SK-N-SH (cell line): ENCODE data around the gene UBE2D1. TPM values are rescaled to one million over a fixed set of nuclear protein-coding genes. Genes with fewer than 3 reads are reported as not detected.

Experiments used
- CTCF ChIA-PET: fragments of 300-600, 350-600 bp; formaldehyde crosslinking; extraction: SDS; loops from one replicate; lab custom pipeline; 2021; lab: Yijun Ruan, JAX
- POLR2A ChIA-PET: fragments of 350-600 bp; sonication (Branson Sonifier 250); formaldehyde crosslinking; extraction: SDS; loops from one replicate; lab custom pipeline; 2020; ENCODE audit warnings: antibody characterized with exemption, inconsistent platforms; lab: Yijun Ruan, JAX
- DNase-seq: peaks from one replicate; pipeline ENCODE4 v3.0.0; 2012
- H2AFZ ChIP-seq: fragments of 200-600 bp; sonication (generic); 2 replicates; pipeline ENCODE4 v1.8.1; 2016; ENCODE audit warnings: antibody characterized with exemption, mild to moderate bottlenecking, low read depth
- H3F3A ChIP-seq: fragments of 200-600 bp; sonication (generic); replicated peaks from 2 replicates; pipeline ENCODE3; 2016; ENCODE audit warnings: antibody characterized with exemption, mild to moderate bottlenecking; ENCODE audit not compliant: insufficient read depth
- H3K27ac ChIP-seq, 2 experiments: fragments of 200-500 bp in 1 of 2; fragments of 200-600 bp in 1 of 2; sonication (Bioruptor generic) in 1 of 2; sonication (generic), shearing (Covaris generic) in 1 of 2; 2 replicates each; pipeline versions ENCODE4 v1.5.1 to v1.6.1; 2014 to 2016; ENCODE audit warnings: low read depth in 2 of 2, inconsistent platforms in 1 of 2, low read length in 1 of 2, mild to moderate bottlenecking in 1 of 2, mixed read lengths in 1 of 2
- H3K27me3 ChIP-seq: fragments of 200-600 bp; sonication (generic), shearing (Covaris generic); 2 replicates; pipeline ENCODE4 v1.6.1; 2016; ENCODE audit warnings: mixed run types; ENCODE audit not compliant: insufficient read depth
- H3K36me3 ChIP-seq, 2 experiments: fragments of 200-500 bp in 1 of 2; fragments of 200-600 bp in 1 of 2; sonication (Bioruptor generic) in 1 of 2; sonication (generic) in 1 of 2; replicated peaks in 1 of 2; 2 replicates each; pipeline versions ENCODE3 to v1.5.1; 2014 to 2016; ENCODE audit warnings: low read length in 1 of 2, mild to moderate bottlenecking in 1 of 2; ENCODE audit not compliant: insufficient read depth in 2 of 2, control insufficient read depth in 1 of 2
- H3K4me1 ChIP-seq, 2 experiments: fragments of 200-500 bp in 1 of 2; fragments of 200-600 bp in 1 of 2; sonication (Bioruptor generic) in 1 of 2; sonication (generic), shearing (Covaris generic) in 1 of 2; 2 replicates each; pipeline versions ENCODE4 v1.5.1 to v1.6.1; 2014 to 2016; ENCODE audit warnings: low read depth in 1 of 2, low read length in 1 of 2, mixed run types in 1 of 2; ENCODE audit not compliant: insufficient read depth in 2 of 2, control insufficient read depth in 1 of 2
- H3K4me2 ChIP-seq: fragments of 200-600 bp; sonication (generic), shearing (Covaris generic); 2 replicates; pipeline ENCODE4 v1.6.1; 2017; ENCODE audit warnings: mixed run types
- H3K4me3 ChIP-seq, 2 experiments: fragments of 200-500 bp in 1 of 2; fragments of 200-600 bp in 1 of 2; sonication (Bioruptor generic) in 1 of 2; sonication (generic), shearing (Covaris generic) in 1 of 2; 2 replicates each; pipeline versions ENCODE4 v1.5.1 to v1.8.1; 2014 to 2016; ENCODE audit warnings: low read depth in 2 of 2, inconsistent platforms in 1 of 2, low read length in 1 of 2, mild to moderate bottlenecking in 1 of 2, mixed read lengths in 1 of 2, moderate library complexity in 1 of 2
- H3K79me2 ChIP-seq: fragments of 200-600 bp; sonication (generic); 2 replicates; pipeline ENCODE4 v1.8.1; 2017; ENCODE audit warnings: mild to moderate bottlenecking; ENCODE audit not compliant: insufficient read depth
- H3K9ac ChIP-seq: fragments of 200-600 bp; sonication (generic); 2 replicates; pipeline ENCODE4 v1.6.1; 2017; ENCODE audit warnings: mixed run types
- H3K9me2 ChIP-seq: fragments of 200-600 bp; sonication (generic); 2 replicates; pipeline ENCODE4 v1.6.1; 2017; ENCODE audit warnings: mixed run types
- H3K9me3 ChIP-seq: fragments of 200-600 bp; sonication (generic); 2 replicates; pipeline ENCODE4 v1.6.1; 2017; ENCODE audit warnings: mixed run types, mild to moderate bottlenecking, moderate library complexity
- H4K20me1 ChIP-seq: fragments of 200-600 bp; sonication (generic); 2 replicates; pipeline ENCODE4 v1.6.1; 2017; ENCODE audit warnings: mild to moderate bottlenecking, mixed run types; ENCODE audit not compliant: insufficient read depth
- CHD2 ChIP-seq: fragments of 150-350 bp; IDR thresholded peaks from 2 replicates; pipeline ENCODE4 v1.6.1; 2018; ENCODE audit warnings: low read length; ENCODE audit not compliant: partially characterized antibody
- ELF1 ChIP-seq: IDR thresholded peaks from 2 replicates; pipeline ENCODE4 v1.4.0; 2012
- EZH2phosphoT487 ChIP-seq: fragments of 200-600 bp; sonication (generic); IDR thresholded peaks from 2 replicates; pipeline ENCODE4 v1.6.1; 2017; ENCODE audit warnings: low read depth, mixed run types, mild to moderate bottlenecking, antibody characterized with exemption, moderate library complexity, borderline replicate concordance
- FOSL2 ChIP-seq: IDR thresholded peaks from 2 replicates; pipeline ENCODE4 v1.4.0; 2012; ENCODE audit warnings: low read depth, mild to moderate bottlenecking, moderate library complexity, borderline replicate concordance
- GATA2 ChIP-seq: sonication (generic); formaldehyde crosslinking; IDR thresholded peaks from 2 replicates; pipeline ENCODE4 v1.5.0; 2020; ENCODE audit warnings: mild to moderate bottlenecking, missing genetic modification reagents
- MXI1 ChIP-seq: IDR thresholded peaks from 2 replicates; pipeline ENCODE4 v1.6.1; 2012; ENCODE audit warnings: mild to moderate bottlenecking, low read depth, low read length, improper control_type of control experiment
- NFIC ChIP-seq: IDR thresholded peaks from 2 replicates; pipeline ENCODE4 v1.4.0; 2012; ENCODE audit warnings: borderline replicate concordance
- NRF1 ChIP-seq: IDR thresholded peaks from 2 replicates; pipeline ENCODE4 v1.6.1; 2012; ENCODE audit warnings: low read depth, mild to moderate bottlenecking, low read length
- POLR2AphosphoS5 ChIP-seq: IDR thresholded peaks from 2 replicates; pipeline ENCODE4 v1.6.1; 2012; ENCODE audit warnings: low read depth, low read length
- RCOR1 ChIP-seq: fragments of 150-350 bp; IDR thresholded peaks from 2 replicates; pipeline ENCODE4 v1.6.1; 2017; ENCODE audit warnings: antibody characterized with exemption, low read length
- RFX5 ChIP-seq: IDR thresholded peaks from 2 replicates; pipeline ENCODE4 v1.6.1; 2012; ENCODE audit warnings: mild to moderate bottlenecking, improper control_type of control experiment, low read length
- RXRA ChIP-seq: IDR thresholded peaks from 2 replicates; pipeline ENCODE4 v1.4.0; 2012; ENCODE audit warnings: low read depth, mild to moderate bottlenecking, borderline replicate concordance
- SIN3A ChIP-seq: IDR thresholded peaks from 2 replicates; pipeline ENCODE4 v1.6.1; 2012; ENCODE audit warnings: low read depth, mild to moderate bottlenecking, low read length, moderate library complexity, borderline replicate concordance
- TAF1 ChIP-seq: IDR thresholded peaks from 2 replicates; pipeline ENCODE4 v1.6.1; 2012; ENCODE audit warnings: low read depth, mild to moderate bottlenecking, low read length, moderate library complexity, borderline replicate concordance
- YY1 ChIP-seq: IDR thresholded peaks from 2 replicates; pipeline ENCODE4 v1.4.0; 2012; ENCODE audit warnings: low read depth, mild to moderate bottlenecking
- WGBS: methylation state at CpG from one replicate; pipeline ENCODE4 v1.1.6; 2017; ENCODE audit warnings: low lambda C conversion rate; 5-methylcytosine and 5-hydroxymethylcytosine counted together
- polyA plus RNA-seq, 3 experiments: library from polyadenylated mRNA; depleted of rRNA; stranded (reverse); fragments of >200 nt; gene quantifications; 2 replicates each; pipeline ENCODE4 v1.2.3, GENCODE V29; 2012
- TF ChIP-seq, protein P1 (sequence below): IDR thresholded peaks from 2 replicates; pipeline ENCODE4 v1.6.1; 2012; ENCODE audit warnings: mild to moderate bottlenecking, low read depth, low read length, moderate library complexity
- TF ChIP-seq, protein P2 (sequence below): fragments of 150-350 bp; IDR thresholded peaks from 2 replicates; pipeline ENCODE4 v1.6.1; 2016; ENCODE audit warnings: mild to moderate bottlenecking, low read depth, low read length
- TF ChIP-seq, protein P3 (sequence below): IDR thresholded peaks from 2 replicates; pipeline ENCODE4; 2012
- TF ChIP-seq, protein P4 (sequence below): IDR thresholded peaks from 2 replicates; pipeline ENCODE4 v1.4.0; 2012; ENCODE audit warnings: low read depth, borderline replicate concordance
- TF ChIP-seq, protein P5 (sequence below): fragments of 200-600 bp; sonication (generic); IDR thresholded peaks from 2 replicates; pipeline ENCODE4 v1.6.1; 2017; ENCODE audit warnings: antibody characterized with exemption, mild to moderate bottlenecking, moderate library complexity

Gene UBE2D1
- polyA plus RNA-seq, 1 of the 3 experiments (the other 2 are of a cell fraction): 8.7 TPM

DNA sequence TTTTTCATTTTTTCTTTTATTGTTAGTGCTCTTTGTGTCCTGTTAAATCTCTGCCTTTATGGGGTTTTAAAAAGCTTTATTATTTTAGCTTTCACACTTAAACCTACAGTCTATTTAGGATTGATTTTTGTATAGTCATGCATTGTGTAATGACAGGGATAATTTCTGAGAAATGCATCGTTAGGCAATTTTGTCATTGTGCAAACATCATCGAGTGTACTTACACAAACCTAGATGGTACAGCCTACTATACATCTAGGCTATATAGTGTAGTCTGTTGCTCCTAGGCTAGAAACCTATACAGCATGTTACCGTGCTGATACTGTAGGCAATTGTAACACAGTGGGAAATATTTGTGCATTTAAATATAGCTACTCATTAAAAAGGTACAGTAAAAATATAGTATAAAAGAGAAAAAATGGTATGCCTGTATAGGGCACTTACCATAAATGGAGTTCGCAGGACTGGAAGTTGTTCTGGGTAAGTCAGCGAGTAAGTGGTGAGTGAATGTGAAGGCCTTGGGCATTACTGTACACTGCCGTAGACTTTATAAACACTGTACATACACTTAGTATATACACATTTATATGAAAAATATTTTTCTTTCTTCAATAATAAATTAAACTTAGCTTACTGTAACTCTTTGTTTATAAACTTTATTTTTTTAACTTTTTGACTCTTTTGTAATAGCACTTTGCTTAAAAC is 16.0 kb downstream of the UBE2D1 start:
- POLR2A ChIA-PET: no interaction called here
- WGBS: 92% methylated on average over 6 of the region's 6 CpGs
- Histone ChIP-seq H3K9me2 (no peaks in the 10 kb centered on the region), H3K36me3 (no peaks in the 10 kb centered on the region), H3K27me3 (no peaks in the 10 kb centered on the region), H3K9me3 (no peaks in the 10 kb centered on the region), H3K9ac (no peak overlapping the region), H3K4me3 (no peak overlapping the region), H4K20me1 (peaks cover 11% of the 10 kb centered on the region; the same call in 1 of the 2 replicates), H3F3A (no peaks in the 10 kb centered on the region), H2AFZ (no peak overlapping the region), H3K4me2 (no peak overlapping the region), H3K27ac (no peak overlapping the region), H3K79me2 (peaks cover 62% of the 10 kb centered on the region), H3K4me1 (peaks cover 2 to 8% of the 10 kb centered on the region in 2 experiments; a peak in 3 of 4 replicates)
- no peak for DNase-seq
- CTCF ChIA-PET: interaction anchor here (0.8 to 1.5 kb wide), 3 partner anchors 16 to 180 kb away, joined by 3 read pairs; partner anchors contain the start of gene UBE2D1
- TF ChIP-seq, protein P1, sequence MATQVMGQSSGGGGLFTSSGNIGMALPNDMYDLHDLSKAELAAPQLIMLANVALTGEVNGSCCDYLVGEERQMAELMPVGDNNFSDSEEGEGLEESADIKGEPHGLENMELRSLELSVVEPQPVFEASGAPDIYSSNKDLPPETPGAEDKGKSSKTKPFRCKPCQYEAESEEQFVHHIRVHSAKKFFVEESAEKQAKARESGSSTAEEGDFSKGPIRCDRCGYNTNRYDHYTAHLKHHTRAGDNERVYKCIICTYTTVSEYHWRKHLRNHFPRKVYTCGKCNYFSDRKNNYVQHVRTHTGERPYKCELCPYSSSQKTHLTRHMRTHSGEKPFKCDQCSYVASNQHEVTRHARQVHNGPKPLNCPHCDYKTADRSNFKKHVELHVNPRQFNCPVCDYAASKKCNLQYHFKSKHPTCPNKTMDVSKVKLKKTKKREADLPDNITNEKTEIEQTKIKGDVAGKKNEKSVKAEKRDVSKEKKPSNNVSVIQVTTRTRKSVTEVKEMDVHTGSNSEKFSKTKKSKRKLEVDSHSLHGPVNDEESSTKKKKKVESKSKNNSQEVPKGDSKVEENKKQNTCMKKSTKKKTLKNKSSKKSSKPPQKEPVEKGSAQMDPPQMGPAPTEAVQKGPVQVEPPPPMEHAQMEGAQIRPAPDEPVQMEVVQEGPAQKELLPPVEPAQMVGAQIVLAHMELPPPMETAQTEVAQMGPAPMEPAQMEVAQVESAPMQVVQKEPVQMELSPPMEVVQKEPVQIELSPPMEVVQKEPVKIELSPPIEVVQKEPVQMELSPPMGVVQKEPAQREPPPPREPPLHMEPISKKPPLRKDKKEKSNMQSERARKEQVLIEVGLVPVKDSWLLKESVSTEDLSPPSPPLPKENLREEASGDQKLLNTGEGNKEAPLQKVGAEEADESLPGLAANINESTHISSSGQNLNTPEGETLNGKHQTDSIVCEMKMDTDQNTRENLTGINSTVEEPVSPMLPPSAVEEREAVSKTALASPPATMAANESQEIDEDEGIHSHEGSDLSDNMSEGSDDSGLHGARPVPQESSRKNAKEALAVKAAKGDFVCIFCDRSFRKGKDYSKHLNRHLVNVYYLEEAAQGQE: no peak
- TF ChIP-seq CHD2 (no peak), FOSL2 (no peak), YY1 (no peak), NRF1 (no peak), SIN3A (no peak), NFIC (no peak), GATA2 (CRISPR knock-in tag) (no peak), RXRA (no peak), POLR2AphosphoS5 (no peak), RFX5 (no peak), TAF1 (no peak), MXI1 (no peak), ELF1 (no peak), RCOR1 (no peak), EZH2phosphoT487 (no peak)
- TF ChIP-seq, protein P2, sequence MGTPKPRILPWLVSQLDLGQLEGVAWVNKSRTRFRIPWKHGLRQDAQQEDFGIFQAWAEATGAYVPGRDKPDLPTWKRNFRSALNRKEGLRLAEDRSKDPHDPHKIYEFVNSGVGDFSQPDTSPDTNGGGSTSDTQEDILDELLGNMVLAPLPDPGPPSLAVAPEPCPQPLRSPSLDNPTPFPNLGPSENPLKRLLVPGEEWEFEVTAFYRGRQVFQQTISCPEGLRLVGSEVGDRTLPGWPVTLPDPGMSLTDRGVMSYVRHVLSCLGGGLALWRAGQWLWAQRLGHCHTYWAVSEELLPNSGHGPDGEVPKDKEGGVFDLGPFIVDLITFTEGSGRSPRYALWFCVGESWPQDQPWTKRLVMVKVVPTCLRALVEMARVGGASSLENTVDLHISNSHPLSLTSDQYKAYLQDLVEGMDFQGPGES: no peak
- TF ChIP-seq, protein P3, sequence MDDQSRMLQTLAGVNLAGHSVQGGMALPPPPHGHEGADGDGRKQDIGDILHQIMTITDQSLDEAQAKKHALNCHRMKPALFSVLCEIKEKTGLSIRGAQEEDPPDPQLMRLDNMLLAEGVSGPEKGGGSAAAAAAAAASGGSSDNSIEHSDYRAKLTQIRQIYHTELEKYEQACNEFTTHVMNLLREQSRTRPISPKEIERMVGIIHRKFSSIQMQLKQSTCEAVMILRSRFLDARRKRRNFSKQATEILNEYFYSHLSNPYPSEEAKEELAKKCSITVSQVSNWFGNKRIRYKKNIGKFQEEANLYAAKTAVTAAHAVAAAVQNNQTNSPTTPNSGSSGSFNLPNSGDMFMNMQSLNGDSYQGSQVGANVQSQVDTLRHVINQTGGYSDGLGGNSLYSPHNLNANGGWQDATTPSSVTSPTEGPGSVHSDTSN: no peak
- TF ChIP-seq, protein P4, sequence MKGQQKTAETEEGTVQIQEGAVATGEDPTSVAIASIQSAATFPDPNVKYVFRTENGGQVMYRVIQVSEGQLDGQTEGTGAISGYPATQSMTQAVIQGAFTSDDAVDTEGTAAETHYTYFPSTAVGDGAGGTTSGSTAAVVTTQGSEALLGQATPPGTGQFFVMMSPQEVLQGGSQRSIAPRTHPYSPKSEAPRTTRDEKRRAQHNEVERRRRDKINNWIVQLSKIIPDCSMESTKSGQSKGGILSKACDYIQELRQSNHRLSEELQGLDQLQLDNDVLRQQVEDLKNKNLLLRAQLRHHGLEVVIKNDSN: no peak
- TF ChIP-seq, protein P5, sequence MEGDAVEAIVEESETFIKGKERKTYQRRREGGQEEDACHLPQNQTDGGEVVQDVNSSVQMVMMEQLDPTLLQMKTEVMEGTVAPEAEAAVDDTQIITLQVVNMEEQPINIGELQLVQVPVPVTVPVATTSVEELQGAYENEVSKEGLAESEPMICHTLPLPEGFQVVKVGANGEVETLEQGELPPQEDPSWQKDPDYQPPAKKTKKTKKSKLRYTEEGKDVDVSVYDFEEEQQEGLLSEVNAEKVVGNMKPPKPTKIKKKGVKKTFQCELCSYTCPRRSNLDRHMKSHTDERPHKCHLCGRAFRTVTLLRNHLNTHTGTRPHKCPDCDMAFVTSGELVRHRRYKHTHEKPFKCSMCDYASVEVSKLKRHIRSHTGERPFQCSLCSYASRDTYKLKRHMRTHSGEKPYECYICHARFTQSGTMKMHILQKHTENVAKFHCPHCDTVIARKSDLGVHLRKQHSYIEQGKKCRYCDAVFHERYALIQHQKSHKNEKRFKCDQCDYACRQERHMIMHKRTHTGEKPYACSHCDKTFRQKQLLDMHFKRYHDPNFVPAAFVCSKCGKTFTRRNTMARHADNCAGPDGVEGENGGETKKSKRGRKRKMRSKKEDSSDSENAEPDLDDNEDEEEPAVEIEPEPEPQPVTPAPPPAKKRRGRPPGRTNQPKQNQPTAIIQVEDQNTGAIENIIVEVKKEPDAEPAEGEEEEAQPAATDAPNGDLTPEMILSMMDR: no peak
- TF ChIP-seq, all 33 proteins: peak for 0
